Smooth muscle cell (in vitro differentiated cells): Measurements from ENCODE around the gene NTM. TPM values are rescaled to one million over a fixed set of nuclear protein-coding genes. Genes with fewer than 3 reads are reported as not detected.

Experiments used
- DNase-seq: peaks from one replicate; lab custom pipeline; 2025; ENCODE audit not compliant: unreplicated experiment; lab: John Stamatoyannopoulos, UW
- H2AFZ ChIP-seq: fragments of 200-600 bp; sonication (generic); 2 replicates; pipeline ENCODE4 v1.6.0; 2016; ENCODE audit warnings: antibody characterized with exemption, low read depth, mild to moderate bottlenecking
- H3F3A ChIP-seq: fragments of 200-600 bp; sonication (generic); 2 replicates; pipeline ENCODE4 v1.6.0; 2017; ENCODE audit warnings: antibody characterized with exemption, low read depth
- H3K27ac ChIP-seq: fragments of 200-600 bp; sonication (generic); 2 replicates; pipeline ENCODE4 v1.5.1; 2016; ENCODE audit warnings: low read depth, mild to moderate bottlenecking
- H3K27me3 ChIP-seq: fragments of 200-600 bp; sonication (generic); 2 replicates; pipeline ENCODE4 v1.6.1; 2016; ENCODE audit warnings: low read depth, mild to moderate bottlenecking
- H3K36me3 ChIP-seq: fragments of 200-600 bp; sonication (generic); 2 replicates; pipeline ENCODE4 v1.5.1; 2016; ENCODE audit warnings: low read depth
- H3K4me1 ChIP-seq: fragments of 200-600 bp; sonication (generic); 2 replicates; pipeline ENCODE4 v1.5.1; 2016; ENCODE audit warnings: low read depth
- H3K4me2 ChIP-seq: fragments of 200-600 bp; sonication (generic); 2 replicates; pipeline ENCODE4 v1.6.0; 2016; ENCODE audit warnings: mild to moderate bottlenecking
- H3K4me3 ChIP-seq: fragments of 200-600 bp; sonication (generic); 2 replicates; pipeline ENCODE4 v1.5.1; 2016; ENCODE audit warnings: mild to moderate bottlenecking
- H3K79me2 ChIP-seq: fragments of 200-600 bp; sonication (generic); 2 replicates; pipeline ENCODE4 v1.6.0; 2016; ENCODE audit warnings: low read depth, mild to moderate bottlenecking
- H3K9ac ChIP-seq: fragments of 200-600 bp; sonication (generic); 2 replicates; pipeline ENCODE4 v1.6.0; 2016; ENCODE audit warnings: low read depth
- H3K9me3 ChIP-seq: fragments of 200-600 bp; sonication (generic); replicated peaks from 2 replicates; pipeline ENCODE4 v1.5.1; 2016; ENCODE audit warnings: low read depth
- H4K20me1 ChIP-seq: fragments of 200-600 bp; sonication (generic); 2 replicates; pipeline ENCODE4 v1.6.0; 2016; ENCODE audit warnings: low read depth
- WGBS: methylation state at CpG from one replicate; pipeline ENCODE4 v1.1.7; 2016; ENCODE audit warnings: low lambda C conversion rate; 5-methylcytosine and 5-hydroxymethylcytosine counted together
- polyA plus RNA-seq: library from polyadenylated mRNA; unstranded; fragments of >200 nt; fragmentation: Nextera tagmentation; extraction: Ambion mirVana; gene quantifications from 2 replicates; pipeline ENCODE4 v1.2.1, GENCODE V29; 2016
- total RNA-seq: library from RNA; depleted of rRNA; stranded (reverse); fragments of >200 nt; gene quantifications from 2 replicates; pipeline ENCODE4 v1.2.3, GENCODE V29; 2014
- TF ChIP-seq, protein P1 (sequence below): fragments of 200-600 bp; sonication (generic); IDR thresholded peaks from 2 replicates; pipeline ENCODE4 v1.5.1; 2017; ENCODE audit warnings: borderline replicate concordance, mild to moderate bottlenecking, antibody characterized with exemption; ENCODE audit not compliant: insufficient read depth, poor library complexity, severe bottlenecking

Gene NTM
- total and polyA plus RNA-seq, 2 experiments from 2014 or later, result 68.9 to 123 TPM

GRCh38 chr11:131665344-131665968, 295.0 kb downstream of the NTM start:
- no peak overlapping the region for H3K4me3 ChIP-seq
- TF ChIP-seq, protein P1, sequence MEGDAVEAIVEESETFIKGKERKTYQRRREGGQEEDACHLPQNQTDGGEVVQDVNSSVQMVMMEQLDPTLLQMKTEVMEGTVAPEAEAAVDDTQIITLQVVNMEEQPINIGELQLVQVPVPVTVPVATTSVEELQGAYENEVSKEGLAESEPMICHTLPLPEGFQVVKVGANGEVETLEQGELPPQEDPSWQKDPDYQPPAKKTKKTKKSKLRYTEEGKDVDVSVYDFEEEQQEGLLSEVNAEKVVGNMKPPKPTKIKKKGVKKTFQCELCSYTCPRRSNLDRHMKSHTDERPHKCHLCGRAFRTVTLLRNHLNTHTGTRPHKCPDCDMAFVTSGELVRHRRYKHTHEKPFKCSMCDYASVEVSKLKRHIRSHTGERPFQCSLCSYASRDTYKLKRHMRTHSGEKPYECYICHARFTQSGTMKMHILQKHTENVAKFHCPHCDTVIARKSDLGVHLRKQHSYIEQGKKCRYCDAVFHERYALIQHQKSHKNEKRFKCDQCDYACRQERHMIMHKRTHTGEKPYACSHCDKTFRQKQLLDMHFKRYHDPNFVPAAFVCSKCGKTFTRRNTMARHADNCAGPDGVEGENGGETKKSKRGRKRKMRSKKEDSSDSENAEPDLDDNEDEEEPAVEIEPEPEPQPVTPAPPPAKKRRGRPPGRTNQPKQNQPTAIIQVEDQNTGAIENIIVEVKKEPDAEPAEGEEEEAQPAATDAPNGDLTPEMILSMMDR, result no peak

DNA sequence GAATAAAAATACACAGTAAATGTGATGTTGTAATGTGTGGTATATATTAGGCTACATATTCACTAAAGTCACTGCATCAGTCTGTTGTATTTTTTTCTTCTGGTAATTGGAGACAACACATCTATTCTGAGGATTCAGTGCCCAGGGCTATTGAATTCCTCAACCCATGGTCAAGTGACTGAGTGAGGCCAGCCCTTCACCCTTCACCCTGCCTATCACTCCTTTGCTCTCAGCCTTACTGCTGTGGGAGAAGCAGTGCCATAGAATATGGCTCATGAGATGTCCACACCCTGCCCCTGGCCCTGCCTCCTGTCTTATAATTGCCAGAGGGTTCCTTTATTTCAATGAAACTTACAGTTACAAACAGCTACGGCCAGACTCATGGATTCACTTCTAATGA, 295.6 kb downstream of the NTM start:
- no peaks in the 10 kb centered on the region for H3K79me2 ChIP-seq
- no peaks in the 10 kb centered on the region for H3K4me1 ChIP-seq
- peak overlapping the region; percentile 3 for H3K4me2 ChIP-seq
- WGBS, result 95% methylated on average over 1 of the region's 1 CpG
- no peak overlapping the region for H2AFZ ChIP-seq
- no peak overlapping the region for H3K9ac ChIP-seq
- H3F3A ChIP-seq, result peaks cover 9% of the 10 kb centered on the region
- TF ChIP-seq, protein P1, result no peak
- no peak overlapping the region for H3K4me3 ChIP-seq
- H4K20me1 ChIP-seq, result no peaks in the 10 kb centered on the region
- DNase-seq, result no peak
- H3K9me3 ChIP-seq, result no peaks in the 10 kb centered on the region
- no peaks in the 10 kb centered on the region for H3K27me3 ChIP-seq
- H3K27ac ChIP-seq, result no peak overlapping the region
- H3K36me3 ChIP-seq, result no peaks in the 10 kb centered on the region

More at GRCh38 chr11:131665344-131665968, 295.0 kb downstream of the NTM start:
- DNase-seq, result no peak
- Histone ChIP-seq H2AFZ (no peak overlapping the region), H3K9me3 (no peaks in the 10 kb centered on the region), H3K27ac (no peak overlapping the region), H3K4me1 (no peaks in the 10 kb centered on the region), H3K4me2 (no peak overlapping the region), H4K20me1 (no peaks in the 10 kb centered on the region), H3K79me2 (no peaks in the 10 kb centered on the region), H3F3A (peaks cover 12% of the 10 kb centered on the region), H3K36me3 (no peaks in the 10 kb centered on the region), H3K9ac (no peak overlapping the region), H3K27me3 (no peaks in the 10 kb centered on the region)
- 84% methylated on average over 8 of the region's 8 CpGs for whole genome bisulfite sequencing

DNA sequence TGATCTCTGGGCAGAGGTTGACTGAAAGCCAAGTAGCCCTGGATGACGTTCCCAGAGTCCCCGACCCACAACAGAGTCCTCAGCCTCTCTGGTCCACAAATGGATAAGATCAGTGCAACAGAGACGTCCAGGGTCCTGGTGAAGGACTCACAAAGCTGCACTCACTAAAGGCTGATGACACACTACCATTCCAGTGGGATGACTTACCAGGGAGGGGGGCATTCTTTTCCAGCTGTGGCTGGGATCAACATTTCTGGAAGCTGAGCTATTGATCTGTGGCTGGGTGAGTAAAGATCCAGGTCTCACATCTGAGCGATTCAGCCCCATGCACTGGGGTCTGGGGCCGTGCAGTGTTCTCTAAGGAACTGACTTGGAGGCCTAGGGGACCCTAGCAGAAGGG, 296.2 kb downstream of the NTM start:
- TF ChIP-seq, protein P1, result no peak
- no peak overlapping the region for H3K9ac ChIP-seq
- 24% methylated on average over 5 of the region's 5 CpGs for WGBS
- H3K9me3 ChIP-seq, result no peaks in the 10 kb centered on the region
- no peaks in the 10 kb centered on the region for H4K20me1 ChIP-seq
- no peak overlapping the region for H2AFZ ChIP-seq
- no peak for DNase-seq
- peaks cover 7% of the 10 kb centered on the region for H3F3A ChIP-seq
- H3K36me3 ChIP-seq, result no peaks in the 10 kb centered on the region
- no peaks in the 10 kb centered on the region for H3K4me1 ChIP-seq
- H3K27ac ChIP-seq, result no peak overlapping the region
- no peaks in the 10 kb centered on the region for H3K27me3 ChIP-seq
- peak overlapping the region; percentile 3 for H3K4me2 ChIP-seq
- no peak overlapping the region for H3K4me3 ChIP-seq
- no peaks in the 10 kb centered on the region for H3K79me2 ChIP-seq

DNA sequence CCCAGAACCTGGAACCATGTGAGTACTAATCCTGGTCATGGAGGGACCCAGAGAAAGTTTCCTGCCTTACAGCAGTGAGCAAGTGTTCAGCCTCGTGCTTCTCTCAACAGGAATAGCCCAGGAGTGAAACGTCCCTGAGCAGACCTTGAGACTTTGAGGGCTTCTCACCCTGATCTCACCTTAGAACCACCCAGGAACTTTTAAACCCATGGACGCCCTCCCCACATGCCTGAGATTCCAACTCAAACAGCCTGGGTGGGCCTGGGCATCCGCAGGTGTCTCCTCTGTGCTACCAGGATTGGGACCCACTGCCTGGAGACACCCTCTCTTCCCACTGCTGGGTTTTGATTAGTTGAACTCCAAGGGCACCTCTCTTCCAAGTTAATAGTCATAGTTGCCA, 297.2 kb downstream of the NTM start:
- Histone ChIP-seq H3K4me1 (no peaks in the 10 kb centered on the region), H2AFZ (no peak overlapping the region), H3F3A (peaks cover 5% of the 10 kb centered on the region), H3K9ac (no peak overlapping the region), H3K36me3 (no peaks in the 10 kb centered on the region), H3K4me3 (no peak overlapping the region), H3K27me3 (no peaks in the 10 kb centered on the region), H3K9me3 (no peaks in the 10 kb centered on the region), H4K20me1 (no peaks in the 10 kb centered on the region), H3K79me2 (no peaks in the 10 kb centered on the region), H3K27ac (no peak overlapping the region), H3K4me2 (no peak overlapping the region)
- WGBS, result 95% methylated on average over 4 of the region's 4 CpGs
- TF ChIP-seq, protein P1, result no peak
- no peak for DNase-seq
